Hepatocyte (in vitro differentiated cells): ENCODE results near the gene RPTOR.

Source experiments
- CTCF ChIP-seq: fragments of 200-600 bp; sonication (generic); IDR thresholded peaks from 2 replicates; pipeline ENCODE4 v1.5.1; 2016; ENCODE audit warnings: antibody characterized with exemption, mild to moderate bottlenecking; ENCODE audit not compliant: poor library complexity
- EZH2 ChIP-seq: fragments of 200-600 bp; sonication (generic); IDR thresholded peaks from 2 replicates; pipeline ENCODE4 v1.6.1; 2016; ENCODE audit warnings: antibody characterized with exemption, mild to moderate bottlenecking, borderline replicate concordance
- EZH2phosphoT487 ChIP-seq: fragments of 200-600 bp; sonication (generic); IDR thresholded peaks from one replicate; pipeline ENCODE4 v1.6.1; 2018; ENCODE audit warnings: antibody characterized with exemption, mild to moderate bottlenecking, low read depth, moderate library complexity; ENCODE audit not compliant: unreplicated experiment, severe bottlenecking

DNA sequence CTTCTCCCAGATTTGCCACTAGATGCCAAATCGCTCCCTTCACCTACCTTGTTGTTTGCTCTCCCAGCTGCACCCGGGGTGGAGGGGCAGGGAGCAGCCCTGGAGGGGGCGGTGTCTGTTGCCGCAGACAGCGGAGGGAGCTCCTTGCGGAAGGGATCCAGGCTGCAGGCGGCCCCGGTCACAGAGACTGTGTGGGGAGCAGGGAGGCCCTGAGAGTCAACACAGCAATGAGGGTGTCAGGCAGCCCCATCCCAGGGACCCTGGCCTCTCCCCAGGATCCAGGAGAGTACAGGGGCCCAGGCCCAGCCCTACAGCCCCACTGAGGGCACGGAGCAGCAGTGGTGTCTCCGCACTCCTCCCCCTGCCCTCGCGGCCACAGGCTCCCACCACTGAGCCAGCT is 396.5 kb downstream of the RPTOR start:
- TF ChIP-seq CTCF, result no peak
- no peak for TF ChIP-seq EZH2phosphoT487
- no peak for TF ChIP-seq EZH2
